ENCODE measurements around the gene FGFBP1.

FGFBP1 gene

GRCh38 chr4:15910155-15910940 is 28.2 kb downstream of the FGFBP1 start:
- no peak for DNase-seq

DNA sequence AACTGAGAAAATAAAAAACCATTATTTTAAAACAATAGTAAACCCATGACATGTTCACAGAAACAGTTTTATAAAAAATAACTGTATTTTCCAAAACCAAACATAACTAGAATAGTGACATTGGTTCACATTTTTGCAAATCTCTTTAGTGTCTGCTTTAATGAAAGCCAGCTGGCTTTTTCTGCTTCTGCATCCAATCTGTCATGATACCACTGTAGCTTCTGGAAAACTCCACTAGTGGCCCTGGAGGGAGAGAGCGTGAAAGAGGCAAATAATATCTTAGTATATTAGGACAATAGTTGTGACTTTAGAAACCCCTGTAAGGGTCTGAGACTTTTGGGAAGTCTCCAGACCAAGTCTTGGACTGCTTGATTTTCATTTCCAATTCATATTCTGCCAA is 31.1 kb downstream of the FGFBP1 start:
- no peak for DNase-seq

DNA sequence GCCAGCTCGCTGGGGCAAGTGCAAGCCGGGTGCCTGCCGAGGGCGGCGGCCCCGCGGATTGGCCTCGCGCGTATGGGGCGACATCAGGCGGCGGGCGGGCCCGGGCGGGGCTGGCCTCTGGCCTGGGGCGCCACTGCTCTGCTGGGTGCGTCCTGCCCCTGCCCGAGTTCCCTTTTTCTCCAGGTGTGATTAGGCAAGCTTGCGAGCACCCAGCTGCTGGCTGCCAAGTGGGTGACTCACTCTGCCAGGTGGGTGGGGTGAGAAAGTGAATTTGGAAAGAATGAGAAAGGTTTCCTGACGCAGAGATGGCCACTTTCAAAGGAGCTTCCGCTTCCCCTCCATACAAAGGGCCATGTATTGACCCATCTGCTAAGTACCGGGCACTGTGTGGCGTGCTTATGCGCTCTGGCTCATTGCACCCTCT is 32.5 kb downstream of the FGFBP1 start:
- no peak for DNase-seq

- no peak for DNase-seq
These were observed 35.8 kb downstream of the FGFBP1 start for GRCh38 chr4:15902746-15903145.

DNA sequence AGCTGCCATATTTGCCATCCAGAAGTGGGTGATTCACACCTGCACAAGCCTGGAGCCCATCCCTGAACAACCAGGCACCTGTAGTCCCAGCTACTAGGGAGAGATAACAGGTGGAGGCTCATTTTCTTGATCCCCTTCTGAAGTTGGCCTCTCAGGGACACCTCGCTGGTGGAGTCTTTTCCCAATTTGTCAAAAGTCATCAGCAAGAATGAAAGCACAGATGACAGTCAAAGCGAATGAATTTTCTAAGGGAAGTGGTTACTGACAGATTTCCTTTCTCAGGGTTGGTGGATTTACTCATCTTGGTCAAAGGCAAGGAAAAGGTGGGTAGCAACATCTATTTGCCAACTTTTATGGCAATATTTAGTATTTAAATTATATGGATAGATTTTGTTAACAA is 36.5 kb downstream of the FGFBP1 start:
- DNase-seq: no peak

GRCh38 chr4:15901007-15901406 is 37.5 kb downstream of the FGFBP1 start:
- no peak for DNase-seq

DNA sequence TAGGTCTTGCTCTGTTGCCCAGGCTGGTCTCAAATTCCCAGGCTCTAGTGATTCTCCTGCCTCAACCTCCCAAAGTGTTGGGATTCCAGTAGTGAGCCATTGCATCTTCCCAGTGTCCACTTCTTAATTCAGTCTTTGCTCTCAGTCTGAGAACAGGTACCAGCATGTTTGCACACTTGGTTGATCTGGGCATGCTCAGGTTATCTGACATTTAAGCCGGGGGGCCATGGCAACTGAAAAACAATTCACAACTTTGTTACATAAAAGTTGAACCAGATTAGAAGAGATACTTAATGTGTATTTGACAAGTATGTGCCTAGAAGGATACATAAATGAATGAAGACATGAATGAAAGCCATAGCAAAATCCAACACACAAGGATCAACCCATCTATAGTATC is 39.0 kb downstream of the FGFBP1 start:
- DNase-seq: no peak

DNA sequence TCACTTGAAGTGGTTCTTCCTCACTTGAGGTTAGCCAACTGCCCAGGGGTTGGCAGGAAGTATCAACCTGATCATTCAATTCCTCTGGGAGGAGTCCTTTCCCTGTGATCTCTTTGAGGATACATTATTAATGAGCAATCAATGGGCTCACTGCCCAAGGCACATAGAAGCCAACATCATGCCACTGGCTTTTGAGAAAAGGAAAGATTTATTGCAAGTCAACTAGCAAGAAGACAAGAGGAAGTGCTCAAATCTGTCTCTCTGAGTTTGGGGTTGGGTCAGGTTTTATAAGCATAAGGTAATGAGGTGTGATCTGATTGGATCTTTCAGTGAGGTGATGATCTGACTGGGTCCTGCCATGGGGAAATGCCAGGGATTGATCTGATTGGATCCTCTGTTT is 39.6 kb downstream of the FGFBP1 start:
- no peak for DNase-seq

- DNase-seq: no peak
These were observed 41.0 kb downstream of the FGFBP1 start for GRCh38 chr4:15897577-15897976.

GRCh38 chr4:15894921-15895916 is 43.3 kb downstream of the FGFBP1 start:
- DNase-seq: no peak

DNA sequence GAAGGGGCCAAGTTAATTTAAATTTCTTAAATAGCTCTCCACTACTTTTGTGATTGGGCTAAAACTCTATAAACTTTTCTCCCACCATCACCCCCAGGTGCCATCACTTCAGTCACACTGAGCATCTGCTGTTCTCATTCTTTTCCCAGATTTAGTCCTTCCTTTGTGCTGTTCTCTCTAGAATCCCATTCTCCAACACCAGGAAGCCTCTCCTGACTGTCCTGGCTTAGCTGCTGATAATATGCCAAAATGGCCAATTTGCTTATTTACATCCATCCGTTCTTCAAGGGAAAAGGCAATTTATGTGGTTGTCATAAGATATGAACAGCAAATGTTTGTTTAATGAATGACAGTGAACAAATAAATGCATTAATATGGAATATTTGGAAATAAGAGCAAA is 44.1 kb downstream of the FGFBP1 start:
- DNase-seq: no peak

GRCh38 chr4:15893962-15894361 is 44.6 kb downstream of the FGFBP1 start:
- no peak for DNase-seq

DNA sequence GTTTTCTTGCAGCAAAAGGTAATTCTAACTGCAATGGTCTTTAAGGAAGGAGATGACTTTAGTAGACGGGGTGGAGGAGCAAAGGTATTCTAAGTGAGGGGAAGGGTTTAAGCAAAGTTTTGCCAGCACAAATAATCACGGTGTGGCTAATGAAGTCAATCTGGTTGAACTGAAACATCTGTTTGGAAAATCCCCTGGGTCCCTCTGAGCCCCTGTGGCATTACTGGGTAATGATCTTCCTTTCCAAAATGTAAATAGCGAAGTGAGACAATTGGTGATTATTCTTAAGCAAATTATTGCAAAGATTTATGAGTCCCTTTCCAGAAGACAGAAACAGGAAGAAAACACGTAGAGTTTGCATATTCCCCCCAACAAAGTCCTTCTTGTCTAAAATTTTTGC is 47.2 kb downstream of the FGFBP1 start:
- DNase-seq: no peak

- DNase-seq: no peak
These were observed 48.2 kb downstream of the FGFBP1 start for GRCh38 chr4:15890246-15890829.

GRCh38 chr4:15888515-15888914 is 50.0 kb downstream of the FGFBP1 start:
- no peak for DNase-seq

All from effector CD8-positive, alpha-beta T cell (primary cell).